MM.1S (cell line): ENCODE data around the gene BMP7.

Experiments used
- DNase-seq: peaks from one replicate; pipeline ENCODE4 v3.0.0-alpha.2; 2015
- H2AFZ ChIP-seq: fragments of 300-600 bp; sonication (generic); 2 replicates; pipeline ENCODE4 v1.6.0; 2016; ENCODE audit warnings: antibody characterized with exemption, low read length
- H3F3A ChIP-seq: fragments of 300-600 bp; sonication (generic); 2 replicates; pipeline ENCODE4 v1.6.1; 2016; ENCODE audit warnings: mild to moderate bottlenecking, antibody characterized with exemption, low read length, moderate library complexity, mixed read lengths; ENCODE audit not compliant: insufficient read depth
- H3K27ac ChIP-seq: fragments of 300-600 bp; sonication (generic); 2 replicates; pipeline ENCODE4 v1.5.1; 2016; ENCODE audit warnings: mild to moderate bottlenecking, low read length
- H3K27me3 ChIP-seq: fragments of 300-600 bp; sonication (generic); replicated peaks from 2 replicates; pipeline ENCODE4 v1.6.0; 2016; ENCODE audit warnings: low read length; ENCODE audit not compliant: insufficient read depth
- H3K36me3 ChIP-seq: fragments of 300-600 bp; sonication (generic); replicated peaks from 2 replicates; pipeline ENCODE4 v1.6.1; 2016; ENCODE audit warnings: mild to moderate bottlenecking, low read length, mixed read lengths; ENCODE audit not compliant: insufficient read depth
- H3K4me1 ChIP-seq: fragments of 300-600 bp; sonication (generic); 2 replicates; pipeline ENCODE4 v1.6.1; 2016; ENCODE audit warnings: low read length, mixed read lengths
- H3K4me2 ChIP-seq: fragments of 300-600 bp; sonication (generic); 2 replicates; pipeline ENCODE4 v1.6.0; 2016; ENCODE audit warnings: low read depth, low read length
- H3K4me3 ChIP-seq: fragments of 300-600 bp; sonication (generic); 2 replicates; pipeline ENCODE4 v1.5.1; 2016; ENCODE audit warnings: low read length, mixed read lengths
- H3K79me2 ChIP-seq: fragments of 300-600 bp; sonication (generic); 2 replicates; pipeline ENCODE4 v1.6.1; 2016; ENCODE audit warnings: mixed run types, low read length, mixed read lengths
- H3K9ac ChIP-seq: fragments of 300-600 bp; sonication (generic); 2 replicates; pipeline ENCODE4 v1.6.1; 2016; ENCODE audit warnings: low read length, mixed read lengths
- H3K9me2 ChIP-seq: fragments of 300-600 bp; sonication (generic); replicated peaks from 2 replicates; pipeline ENCODE4 v1.6.1; 2016; ENCODE audit warnings: mild to moderate bottlenecking, low read length, mixed read lengths; ENCODE audit not compliant: insufficient read depth
- H3K9me3 ChIP-seq: fragments of 300-600 bp; sonication (generic); replicated peaks from 2 replicates; pipeline ENCODE4 v1.6.1; 2016; ENCODE audit warnings: mild to moderate bottlenecking, low read length, mixed read lengths; ENCODE audit not compliant: insufficient read depth
- H4K20me1 ChIP-seq: fragments of 300-600 bp; sonication (generic); 2 replicates; pipeline ENCODE4 v1.6.1; 2016; ENCODE audit warnings: mild to moderate bottlenecking, low read length, moderate library complexity, mixed read lengths; ENCODE audit not compliant: insufficient read depth
- CTCF ChIP-seq: fragments of 300-600 bp; sonication (generic); IDR thresholded peaks from 2 replicates; pipeline ENCODE4 v1.5.1; 2016; ENCODE audit warnings: antibody characterized with exemption, low read length, mixed read lengths
- EZH2 ChIP-seq: fragments of 300-600 bp; sonication (generic); optimal IDR thresholded peaks from 2 replicates; pipeline ENCODE3; 2017; ENCODE audit warnings: low read depth, mild to moderate bottlenecking, antibody characterized with exemption, low read length, mixed read lengths
- EZH2phosphoT487 ChIP-seq: fragments of 300-600 bp; sonication (generic); IDR thresholded peaks from 2 replicates; pipeline ENCODE4 v1.6.1; 2018; ENCODE audit warnings: antibody characterized with exemption, low read length

BMP7 gene

GRCh38 chr20:57205606-57206219 lies 60.7 kb downstream of the BMP7 start:
- H3K4me1 ChIP-seq, result no peaks in the 10 kb centered on the region
- H2AFZ ChIP-seq, result no peak overlapping the region
- H3K27me3 ChIP-seq, result peaks cover 45% of the 10 kb centered on the region
- H3K27ac ChIP-seq, result no peak overlapping the region
- TF ChIP-seq EZH2 (no peak), EZH2phosphoT487 (no peak), CTCF (no peak)
- H3K9me2 ChIP-seq, result no peaks in the 10 kb centered on the region
- H3K9ac ChIP-seq, result no peak overlapping the region
- no peak for DNase-seq
- H4K20me1 ChIP-seq, result no peaks in the 10 kb centered on the region
- H3K36me3 ChIP-seq, result no peaks in the 10 kb centered on the region
- H3K9me3 ChIP-seq, result no peaks in the 10 kb centered on the region
- no peak overlapping the region for H3K4me2 ChIP-seq
- no peak overlapping the region for H3K4me3 ChIP-seq
- H3K79me2 ChIP-seq, result no peaks in the 10 kb centered on the region
- no peaks in the 10 kb centered on the region for H3F3A ChIP-seq

- H4K20me1 ChIP-seq, result no peaks in the 10 kb centered on the region
- peaks cover 56% of the 10 kb centered on the region for H3K27me3 ChIP-seq
- H3K9me2 ChIP-seq, result no peaks in the 10 kb centered on the region
- H3K36me3 ChIP-seq, result no peaks in the 10 kb centered on the region
- H3K9ac ChIP-seq, result no peak overlapping the region
- no peak overlapping the region for H2AFZ ChIP-seq
- H3K27ac ChIP-seq, result no peak overlapping the region
- no peaks in the 10 kb centered on the region for H3K9me3 ChIP-seq
- H3K79me2 ChIP-seq, result no peaks in the 10 kb centered on the region
- DNase-seq, result no peak
- no peak overlapping the region for H3K4me3 ChIP-seq
- H3F3A ChIP-seq, result no peaks in the 10 kb centered on the region
- H3K4me2 ChIP-seq, result no peak overlapping the region
- no peaks in the 10 kb centered on the region for H3K4me1 ChIP-seq
- TF ChIP-seq EZH2, result no peak
These were observed 62.5 kb downstream of the BMP7 start for GRCh38 chr20:57203986-57204385.

- no peak for TF ChIP-seq EZH2
- TF ChIP-seq EZH2phosphoT487, result no peak
- TF ChIP-seq CTCF, result no peak
- no peaks in the 10 kb centered on the region for H4K20me1 ChIP-seq
These were observed 63.2 kb downstream of the BMP7 start for GRCh38 chr20:57203204-57203603.

GRCh38 chr20:57202309-57202708 lies 64.1 kb downstream of the BMP7 start:
- Histone ChIP-seq H3K4me1 (no peaks in the 10 kb centered on the region), H3K27me3 (peaks cover 53% of the 10 kb centered on the region), H3F3A (no peaks in the 10 kb centered on the region), H3K4me2 (no peak overlapping the region), H3K4me3 (no peak overlapping the region), H4K20me1 (no peaks in the 10 kb centered on the region), H3K36me3 (no peaks in the 10 kb centered on the region), H3K79me2 (no peaks in the 10 kb centered on the region), H3K9ac (no peak overlapping the region), H2AFZ (no peak overlapping the region), H3K9me3 (no peaks in the 10 kb centered on the region), H3K9me2 (no peaks in the 10 kb centered on the region), H3K27ac (no peak overlapping the region)
- no peak for DNase-seq
- TF ChIP-seq EZH2 (no peak), EZH2phosphoT487 (no peak), CTCF (no peak)

More at GRCh38 chr20:57203204-57203603, 63.2 kb downstream of the BMP7 start:
- H3F3A ChIP-seq, result no peaks in the 10 kb centered on the region
- H3K36me3 ChIP-seq, result no peaks in the 10 kb centered on the region
- H3K9me3 ChIP-seq, result no peaks in the 10 kb centered on the region
- no peak overlapping the region for H3K4me2 ChIP-seq
- no peak overlapping the region for H2AFZ ChIP-seq
- H3K9ac ChIP-seq, result no peak overlapping the region
- no peaks in the 10 kb centered on the region for H3K79me2 ChIP-seq
- H3K4me3 ChIP-seq, result no peak overlapping the region
- H3K9me2 ChIP-seq, result no peaks in the 10 kb centered on the region
- H3K4me1 ChIP-seq, result no peaks in the 10 kb centered on the region
- peaks cover 56% of the 10 kb centered on the region for H3K27me3 ChIP-seq
- no peak overlapping the region for H3K27ac ChIP-seq
- no peak for DNase-seq
